ENCODE measurements around the gene GRIK4.

GRIK4 gene

DNA sequence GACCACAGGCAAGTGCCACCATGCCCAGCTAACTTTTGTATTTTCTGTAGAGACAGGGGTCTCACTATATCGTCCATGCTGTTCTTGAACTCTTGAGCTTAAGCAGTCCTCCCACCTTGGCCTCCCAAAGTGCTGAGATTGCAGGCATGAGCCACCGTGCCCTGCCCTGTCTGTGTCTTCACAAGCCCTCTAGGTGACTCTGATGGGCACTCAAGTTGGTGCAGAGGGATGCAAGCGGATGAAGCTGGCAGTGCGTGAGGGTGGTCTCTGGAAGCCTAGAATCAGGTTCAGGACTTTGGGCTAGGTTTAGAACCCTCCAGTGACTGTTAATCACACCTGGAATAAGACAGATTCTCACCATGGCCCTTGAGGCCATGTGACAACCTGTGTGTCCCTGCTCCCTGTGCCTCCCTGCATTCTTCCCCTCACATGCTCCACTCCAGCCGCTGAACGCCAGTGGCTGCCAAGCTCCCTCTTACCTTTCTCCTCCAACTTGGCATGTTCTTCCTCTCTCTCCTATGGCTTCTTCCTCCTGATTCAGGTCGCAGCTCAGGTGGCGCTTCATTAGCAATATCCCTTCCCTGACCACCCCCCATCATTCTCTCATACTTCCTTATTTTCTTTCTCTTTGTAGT, 270.1 kb downstream of the GRIK4 start:
- Histone ChIP-seq H3K79me2 (ENCODE audit: insufficient read depth, low read length) (no peaks in the 10 kb centered on the region), H3K4me2 (ENCODE audit: low read length) (no peak overlapping the region), H3F3A (ENCODE audit: insufficient read depth, low read length) (no peaks in the 10 kb centered on the region), H4K20me1 (ENCODE audit: insufficient read depth, low read length) (no peaks in the 10 kb centered on the region), H3K9ac (ENCODE audit: low read length) (no peak overlapping the region), H2AFZ (ENCODE audit: low read length) (no peak overlapping the region), H3K36me3 (ENCODE audit: insufficient read depth, low read length) (no peaks in the 10 kb centered on the region), H3K27ac (ENCODE audit: low read depth, low read length, poor library complexity, severe bottlenecking) (no peak overlapping the region), H3K4me1 (ENCODE audit: insufficient read depth, low read length, severe bottlenecking) (no peaks in the 10 kb centered on the region), H3K9me3 (ENCODE audit: low read length) (no peaks in the 10 kb centered on the region), H3K27me3 (ENCODE audit: insufficient read depth, low read length) (no peaks in the 10 kb centered on the region), H3K4me3 (ENCODE audit: low read depth, low read length, poor library complexity, severe bottlenecking) (no peak overlapping the region), H3K9me2 (ENCODE audit: low read depth, low read length) (no peaks in the 10 kb centered on the region)
- no peak for TF ChIP-seq EZH2 (IDR thresholded peaks at IDR 0.05; ENCODE audit: borderline replicate concordance, low read length)
- TF ChIP-seq, protein P1, sequence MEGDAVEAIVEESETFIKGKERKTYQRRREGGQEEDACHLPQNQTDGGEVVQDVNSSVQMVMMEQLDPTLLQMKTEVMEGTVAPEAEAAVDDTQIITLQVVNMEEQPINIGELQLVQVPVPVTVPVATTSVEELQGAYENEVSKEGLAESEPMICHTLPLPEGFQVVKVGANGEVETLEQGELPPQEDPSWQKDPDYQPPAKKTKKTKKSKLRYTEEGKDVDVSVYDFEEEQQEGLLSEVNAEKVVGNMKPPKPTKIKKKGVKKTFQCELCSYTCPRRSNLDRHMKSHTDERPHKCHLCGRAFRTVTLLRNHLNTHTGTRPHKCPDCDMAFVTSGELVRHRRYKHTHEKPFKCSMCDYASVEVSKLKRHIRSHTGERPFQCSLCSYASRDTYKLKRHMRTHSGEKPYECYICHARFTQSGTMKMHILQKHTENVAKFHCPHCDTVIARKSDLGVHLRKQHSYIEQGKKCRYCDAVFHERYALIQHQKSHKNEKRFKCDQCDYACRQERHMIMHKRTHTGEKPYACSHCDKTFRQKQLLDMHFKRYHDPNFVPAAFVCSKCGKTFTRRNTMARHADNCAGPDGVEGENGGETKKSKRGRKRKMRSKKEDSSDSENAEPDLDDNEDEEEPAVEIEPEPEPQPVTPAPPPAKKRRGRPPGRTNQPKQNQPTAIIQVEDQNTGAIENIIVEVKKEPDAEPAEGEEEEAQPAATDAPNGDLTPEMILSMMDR (IDR thresholded peaks at IDR 0.05; ENCODE audit: low read length), result no peak

DNA sequence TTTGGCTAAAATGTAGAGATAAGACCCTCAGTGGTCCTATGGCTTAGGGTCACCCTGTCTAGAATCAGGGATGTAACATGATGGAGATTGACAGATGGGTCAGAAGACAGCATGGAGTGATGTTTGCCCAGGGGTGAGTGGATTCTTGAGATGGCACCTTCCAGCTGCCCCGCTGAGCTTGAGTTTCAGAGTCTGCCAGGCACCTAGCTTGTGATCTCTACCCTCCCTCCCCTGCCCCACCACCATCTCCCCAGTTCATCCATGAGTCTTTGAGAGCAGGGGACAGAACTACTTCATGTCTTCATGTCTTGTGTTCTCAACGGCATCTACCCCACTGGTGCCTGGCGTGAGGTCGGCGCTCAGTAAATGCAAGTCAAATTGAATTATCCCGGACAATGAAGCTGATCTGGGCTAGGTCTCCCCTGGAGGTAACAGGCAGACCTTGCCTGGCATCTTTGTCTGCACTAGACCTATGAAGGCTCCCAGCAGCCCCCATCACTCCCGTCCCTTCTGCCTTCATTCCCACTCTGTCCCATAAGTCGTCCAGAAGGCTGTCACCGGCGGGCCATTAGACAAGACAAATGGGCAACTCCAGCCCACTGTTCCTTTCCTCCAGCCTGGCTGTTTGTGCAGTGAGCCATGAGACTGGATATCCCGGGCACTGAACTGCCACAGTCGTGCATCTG, 273.2 kb downstream of the GRIK4 start:
- Histone ChIP-seq H3K9me3 (ENCODE audit: low read length) (no peaks in the 10 kb centered on the region), H3K36me3 (ENCODE audit: insufficient read depth, low read length) (no peaks in the 10 kb centered on the region), H3F3A (ENCODE audit: insufficient read depth, low read length) (no peaks in the 10 kb centered on the region), H3K9ac (ENCODE audit: low read length) (no peak overlapping the region), H3K4me1 (ENCODE audit: insufficient read depth, low read length, severe bottlenecking) (no peaks in the 10 kb centered on the region), H2AFZ (ENCODE audit: low read length) (no peak overlapping the region), H3K79me2 (ENCODE audit: insufficient read depth, low read length) (no peaks in the 10 kb centered on the region), H3K27me3 (ENCODE audit: insufficient read depth, low read length) (no peaks in the 10 kb centered on the region), H4K20me1 (ENCODE audit: insufficient read depth, low read length) (no peaks in the 10 kb centered on the region), H3K4me3 (ENCODE audit: low read depth, low read length, poor library complexity, severe bottlenecking) (no peak overlapping the region), H3K9me2 (ENCODE audit: low read depth, low read length) (no peaks in the 10 kb centered on the region), H3K27ac (ENCODE audit: low read depth, low read length, poor library complexity, severe bottlenecking) (no peak overlapping the region), H3K4me2 (ENCODE audit: low read length) (no peak overlapping the region)
- TF ChIP-seq, protein P1 (IDR thresholded peaks at IDR 0.05; ENCODE audit: low read length), result no peak
- TF ChIP-seq EZH2 (IDR thresholded peaks at IDR 0.05; ENCODE audit: borderline replicate concordance, low read length), result no peak

DNA sequence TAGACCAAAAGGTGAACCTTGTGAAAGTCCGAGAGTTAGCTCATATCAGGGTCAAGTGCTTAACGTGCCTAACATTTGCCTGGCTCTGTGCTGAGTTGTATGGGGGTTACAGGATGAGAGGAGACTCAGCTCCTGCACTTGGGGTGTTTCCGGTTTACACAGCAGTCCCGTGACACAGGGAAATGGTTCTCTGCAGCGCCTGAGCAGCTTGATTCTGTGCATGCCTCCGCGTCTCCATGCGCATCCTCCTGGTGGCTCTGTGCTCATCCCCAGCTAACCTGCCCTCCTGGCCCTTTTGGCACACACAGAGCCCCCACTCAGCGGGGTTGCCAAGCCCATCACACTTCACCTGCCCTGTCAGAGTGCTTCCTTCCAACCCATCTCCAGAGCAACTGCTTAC, 274.0 kb downstream of the GRIK4 start:
- H3K4me3 ChIP-seq (ENCODE audit: low read depth, low read length, poor library complexity, severe bottlenecking), result no peak overlapping the region
- no peaks in the 10 kb centered on the region for H3K27me3 ChIP-seq (ENCODE audit: insufficient read depth, low read length)
- H3K9me3 ChIP-seq (ENCODE audit: low read length), result no peaks in the 10 kb centered on the region
- H3K27ac ChIP-seq (ENCODE audit: low read depth, low read length, poor library complexity, severe bottlenecking), result no peak overlapping the region
- H3K4me1 ChIP-seq (ENCODE audit: insufficient read depth, low read length, severe bottlenecking), result no peaks in the 10 kb centered on the region
- H2AFZ ChIP-seq (ENCODE audit: low read length), result no peak overlapping the region
- no peaks in the 10 kb centered on the region for H3F3A ChIP-seq (ENCODE audit: insufficient read depth, low read length)
- no peaks in the 10 kb centered on the region for H3K79me2 ChIP-seq (ENCODE audit: insufficient read depth, low read length)
- no peaks in the 10 kb centered on the region for H3K9me2 ChIP-seq (ENCODE audit: low read depth, low read length)
- H3K4me2 ChIP-seq (ENCODE audit: low read length), result no peak overlapping the region
- TF ChIP-seq, protein P1 (IDR thresholded peaks at IDR 0.05; ENCODE audit: low read length), result no peak
- no peak for TF ChIP-seq EZH2 (IDR thresholded peaks at IDR 0.05; ENCODE audit: borderline replicate concordance, low read length)
- H3K36me3 ChIP-seq (ENCODE audit: insufficient read depth, low read length), result no peaks in the 10 kb centered on the region
- no peak overlapping the region for H3K9ac ChIP-seq (ENCODE audit: low read length)
- H4K20me1 ChIP-seq (ENCODE audit: insufficient read depth, low read length), result no peaks in the 10 kb centered on the region

All from OCI-LY1 (cell line).